KMS-11 (cell line): ENCODE results near the gene BCAS4.

Source experiments
- H2AFZ ChIP-seq: fragments of 200-600 bp; sonication (generic); 2 replicates; pipeline ENCODE4 v1.6.1; 2016; ENCODE audit warnings: antibody characterized with exemption, mixed run types, low read depth
- H3K27ac ChIP-seq: fragments of 200-600 bp; sonication (generic); 2 replicates; pipeline ENCODE4 v1.6.1; 2016; ENCODE audit warnings: mild to moderate bottlenecking, mixed run types
- H3K27me3 ChIP-seq: fragments of 200-600 bp; sonication (generic); 2 replicates; pipeline ENCODE4 v1.6.1; 2017; ENCODE audit warnings: mild to moderate bottlenecking, low read depth, mixed run types, moderate library complexity; ENCODE audit not compliant: insufficient read depth
- H3K36me3 ChIP-seq: fragments of 200-600 bp; sonication (generic); 2 replicates; pipeline ENCODE4 v1.6.1; 2017; ENCODE audit warnings: mild to moderate bottlenecking, mixed run types; ENCODE audit not compliant: insufficient read depth
- H3K4me1 ChIP-seq: fragments of 200-600 bp; sonication (generic); 2 replicates; pipeline ENCODE4 v1.6.1; 2016; ENCODE audit warnings: mild to moderate bottlenecking, low read depth, mixed run types; ENCODE audit not compliant: poor library complexity, severe bottlenecking
- H3K4me2 ChIP-seq: fragments of 200-600 bp; sonication (generic); 2 replicates; pipeline ENCODE4 v1.7.0; 2016; ENCODE audit warnings: mild to moderate bottlenecking, mixed run types
- H3K4me3 ChIP-seq: fragments of 200-600 bp; sonication (generic); IDR thresholded peaks from 2 replicates; pipeline ENCODE4 v1.6.1; 2017; ENCODE audit warnings: low read depth, low read length, mixed read lengths; ENCODE audit not compliant: insufficient read depth
- H3K79me2 ChIP-seq: fragments of 200-600 bp; sonication (generic); 2 replicates; pipeline ENCODE4 v1.6.1; 2016; ENCODE audit warnings: low read depth, mixed run types; ENCODE audit not compliant: insufficient read depth
- H3K9ac ChIP-seq: fragments of 200-600 bp; sonication (generic); 2 replicates; pipeline ENCODE4 v1.6.1; 2016; ENCODE audit warnings: mild to moderate bottlenecking, mixed run types
- H4K20me1 ChIP-seq: fragments of 200-600 bp; sonication (generic); 2 replicates; pipeline ENCODE4 v1.6.1; 2016; ENCODE audit warnings: mild to moderate bottlenecking, mixed run types; ENCODE audit not compliant: insufficient read depth
- CTCF ChIP-seq: fragments of 200-600 bp; sonication (generic); conservative IDR thresholded peaks from 2 replicates; pipeline ENCODE4 v1.6.1; 2017; ENCODE audit warnings: low read depth, mild to moderate bottlenecking, antibody characterized with exemption, low read length, moderate library complexity, mixed read lengths

BCAS4 gene

GRCh38 chr20:50855498-50856474 lies 60.9 kb downstream of the BCAS4 start:
- Histone ChIP-seq H3K4me1 (no peaks in the 10 kb centered on the region), H3K27ac (no peak overlapping the region), H2AFZ (no peak overlapping the region), H3K4me2 (no peak overlapping the region), H3K36me3 (no peaks in the 10 kb centered on the region), H4K20me1 (no peaks in the 10 kb centered on the region), H3K4me3 (no peak overlapping the region), H3K9ac (no peak overlapping the region), H3K79me2 (no peaks in the 10 kb centered on the region), H3K27me3 (no peaks in the 10 kb centered on the region)
- no peak for TF ChIP-seq CTCF

- no peak for TF ChIP-seq CTCF
- Histone ChIP-seq H3K4me3 (no peak overlapping the region), H3K4me2 (no peak overlapping the region)
Measured at GRCh38 chr20:50856475-50857041, 61.7 kb downstream of the BCAS4 start.

GRCh38 chr20:50857348-50857747 lies 62.5 kb downstream of the BCAS4 start:
- Histone ChIP-seq H3K36me3 (no peaks in the 10 kb centered on the region), H3K27ac (no peak overlapping the region), H4K20me1 (no peaks in the 10 kb centered on the region), H3K27me3 (no peaks in the 10 kb centered on the region), H3K4me1 (no peaks in the 10 kb centered on the region), H3K79me2 (no peaks in the 10 kb centered on the region), H2AFZ (no peak overlapping the region), H3K4me2 (no peak overlapping the region), H3K9ac (no peak overlapping the region), H3K4me3 (no peak overlapping the region)
- no peak for TF ChIP-seq CTCF

More at GRCh38 chr20:50856475-50857041, 61.7 kb downstream of the BCAS4 start:
- no peaks in the 10 kb centered on the region for H3K79me2 ChIP-seq
- no peak overlapping the region for H3K27ac ChIP-seq
- no peaks in the 10 kb centered on the region for H3K4me1 ChIP-seq
- H2AFZ ChIP-seq, result no peak overlapping the region
- H3K27me3 ChIP-seq, result no peaks in the 10 kb centered on the region
- H3K36me3 ChIP-seq, result no peaks in the 10 kb centered on the region
- H3K9ac ChIP-seq, result no peak overlapping the region
- no peaks in the 10 kb centered on the region for H4K20me1 ChIP-seq

GRCh38 chr20:50858525-50858924 lies 63.7 kb downstream of the BCAS4 start:
- Histone ChIP-seq H3K4me1 (no peaks in the 10 kb centered on the region), H3K79me2 (no peaks in the 10 kb centered on the region), H3K4me3 (no peak overlapping the region), H3K4me2 (no peak overlapping the region), H3K27me3 (no peaks in the 10 kb centered on the region), H3K9ac (no peak overlapping the region), H4K20me1 (no peaks in the 10 kb centered on the region), H3K36me3 (no peaks in the 10 kb centered on the region), H2AFZ (no peak overlapping the region), H3K27ac (no peak overlapping the region)
- no peak for TF ChIP-seq CTCF
